Measurements from ENCODE around the gene FLRT1. TPM values are rescaled to one million over a fixed set of nuclear protein-coding genes. Genes with fewer than 3 reads are reported as not detected.
A peak's percentile ranks its signal among the peaks of the same experiment; 100 is the strongest.

Gene FLRT1
- total RNA-seq, 4 donors from 2014 or later = 0.54 to 4.0 (median 3.8) TPM

DNA sequence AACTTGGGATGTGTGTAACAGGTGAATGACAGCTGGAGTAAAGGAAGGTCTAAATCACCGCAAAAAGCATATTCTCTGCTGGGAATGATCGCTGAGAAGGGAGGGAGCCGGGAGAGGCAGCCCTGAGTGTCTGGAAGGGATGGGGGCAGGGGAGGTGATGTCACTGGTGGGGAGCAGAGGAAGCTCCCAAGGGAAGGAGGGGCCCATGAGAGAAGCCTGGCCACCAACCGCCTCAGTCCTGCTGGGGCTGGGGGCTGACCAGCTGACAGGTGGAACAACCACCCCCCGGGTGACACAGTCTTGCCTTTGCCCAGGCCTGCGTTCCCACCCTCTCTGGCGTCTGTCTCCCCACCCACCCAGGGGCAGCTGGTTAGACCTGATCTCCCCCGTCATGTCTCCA, 6.0 kb upstream of the FLRT1 start:
- Histone ChIP-seq H3K9me3 (no peaks in the 10 kb centered on the region), H3K36me3 (no peaks in the 10 kb centered on the region), H3K4me1 (peaks cover 25 to 29% of the 10 kb centered on the region in 2 donors), H3K27me3 (no peaks in the 10 kb centered on the region), H3K27ac (no peak overlapping the region), H3K4me3 (replicated peaks in 1 of 3) (no peak overlapping the region)
- intact Hi-C loops (cut with DNase I) = no loop called here
- 76 to 79% methylated on average over 8 of the region's 8 CpGs for WGBS, 2 donors
- no peak for DNase-seq
- TF ChIP-seq, protein P1, sequence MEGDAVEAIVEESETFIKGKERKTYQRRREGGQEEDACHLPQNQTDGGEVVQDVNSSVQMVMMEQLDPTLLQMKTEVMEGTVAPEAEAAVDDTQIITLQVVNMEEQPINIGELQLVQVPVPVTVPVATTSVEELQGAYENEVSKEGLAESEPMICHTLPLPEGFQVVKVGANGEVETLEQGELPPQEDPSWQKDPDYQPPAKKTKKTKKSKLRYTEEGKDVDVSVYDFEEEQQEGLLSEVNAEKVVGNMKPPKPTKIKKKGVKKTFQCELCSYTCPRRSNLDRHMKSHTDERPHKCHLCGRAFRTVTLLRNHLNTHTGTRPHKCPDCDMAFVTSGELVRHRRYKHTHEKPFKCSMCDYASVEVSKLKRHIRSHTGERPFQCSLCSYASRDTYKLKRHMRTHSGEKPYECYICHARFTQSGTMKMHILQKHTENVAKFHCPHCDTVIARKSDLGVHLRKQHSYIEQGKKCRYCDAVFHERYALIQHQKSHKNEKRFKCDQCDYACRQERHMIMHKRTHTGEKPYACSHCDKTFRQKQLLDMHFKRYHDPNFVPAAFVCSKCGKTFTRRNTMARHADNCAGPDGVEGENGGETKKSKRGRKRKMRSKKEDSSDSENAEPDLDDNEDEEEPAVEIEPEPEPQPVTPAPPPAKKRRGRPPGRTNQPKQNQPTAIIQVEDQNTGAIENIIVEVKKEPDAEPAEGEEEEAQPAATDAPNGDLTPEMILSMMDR (IDR thresholded peaks at IDR 0.05) = no peak
- TF ChIP-seq POLR2A (IDR thresholded peaks at IDR 0.05) = no peak

DNA sequence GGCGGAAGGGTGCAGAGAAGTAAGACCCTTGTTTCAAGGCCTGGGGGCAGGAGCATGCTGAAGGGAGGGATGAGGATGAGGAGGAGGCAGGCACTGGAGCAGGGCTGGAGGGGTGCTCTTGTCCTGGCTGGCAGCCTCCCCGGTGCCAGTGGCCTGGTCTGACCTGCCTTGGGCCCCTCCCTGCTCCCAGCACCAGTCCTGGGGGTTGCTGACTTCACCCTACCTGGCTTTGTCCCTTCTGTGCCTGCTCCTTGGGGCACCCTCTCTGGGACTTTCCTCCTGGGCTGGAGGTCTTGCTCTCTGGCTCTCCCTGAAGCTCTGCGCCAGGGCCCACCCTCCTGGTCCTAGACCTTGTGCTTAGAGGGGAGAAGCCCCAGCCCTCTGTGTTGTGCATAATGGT, 4.7 kb upstream of the FLRT1 start:
- no peaks in the 10 kb centered on the region for H3K27me3 ChIP-seq
- WGBS, 2 donors = 66 to 71% methylated on average over 3 of the region's 3 CpGs
- intact Hi-C loops (cut with DNase I) = no loop called here

DNA sequence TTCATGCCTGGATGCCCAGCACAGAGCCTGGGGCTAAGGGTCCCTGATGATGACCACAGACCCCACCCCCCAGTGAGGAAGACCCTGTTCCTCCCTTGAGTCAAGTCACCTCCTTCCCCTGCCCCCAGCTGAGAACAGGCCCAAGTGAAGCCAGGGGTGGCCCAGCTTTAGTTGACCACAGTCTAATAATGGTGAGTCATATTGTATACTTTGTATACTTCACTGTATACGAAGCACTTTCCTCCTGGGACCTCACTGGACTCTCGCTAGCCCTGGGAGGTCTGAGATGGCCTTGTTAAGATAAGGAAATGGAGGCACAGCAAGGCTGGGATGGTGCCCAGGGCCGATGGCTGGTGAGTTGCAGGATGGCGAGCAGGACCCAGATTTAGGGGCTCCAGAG, 3.7 kb upstream of the FLRT1 start:
- WGBS, 2 donors = 87 to 100% methylated on average over 4 of the region's 4 CpGs
- no peak for DNase-seq
- TF ChIP-seq POLR2A (IDR thresholded peaks at IDR 0.05) = no peak
- TF ChIP-seq, protein P1 (IDR thresholded peaks at IDR 0.05) = no peak
- intact Hi-C loops (cut with DNase I) = no loop called here
- peak overlapping the region; percentile 44 to 58 (median 50) for H3K27ac ChIP-seq
- no peaks in the 10 kb centered on the region for H3K36me3 ChIP-seq
- H3K4me3 ChIP-seq (replicated peaks in 1 of 3) = no peak overlapping the region
- H3K27me3 ChIP-seq = no peaks in the 10 kb centered on the region
- H3K9me3 ChIP-seq = no peaks in the 10 kb centered on the region
- peaks cover 30 to 46% of the 10 kb centered on the region in 2 donors for H3K4me1 ChIP-seq

More for the DNA sequence above, 4.7 kb upstream of the FLRT1 start:
- Histone ChIP-seq H3K9me3 (no peaks in the 10 kb centered on the region), H3K4me1 (peaks cover 25 to 36% of the 10 kb centered on the region in 2 donors), H3K27ac (peak overlapping the region; percentile 44 to 79 (median 50)), H3K36me3 (no peaks in the 10 kb centered on the region), H3K4me3 (replicated peaks in 1 of 3) (no peak overlapping the region)
- no peak for TF ChIP-seq POLR2A (IDR thresholded peaks at IDR 0.05)
- TF ChIP-seq, protein P1 (IDR thresholded peaks at IDR 0.05) = no peak
- peak; percentile 42 to 49 for DNase-seq

DNA sequence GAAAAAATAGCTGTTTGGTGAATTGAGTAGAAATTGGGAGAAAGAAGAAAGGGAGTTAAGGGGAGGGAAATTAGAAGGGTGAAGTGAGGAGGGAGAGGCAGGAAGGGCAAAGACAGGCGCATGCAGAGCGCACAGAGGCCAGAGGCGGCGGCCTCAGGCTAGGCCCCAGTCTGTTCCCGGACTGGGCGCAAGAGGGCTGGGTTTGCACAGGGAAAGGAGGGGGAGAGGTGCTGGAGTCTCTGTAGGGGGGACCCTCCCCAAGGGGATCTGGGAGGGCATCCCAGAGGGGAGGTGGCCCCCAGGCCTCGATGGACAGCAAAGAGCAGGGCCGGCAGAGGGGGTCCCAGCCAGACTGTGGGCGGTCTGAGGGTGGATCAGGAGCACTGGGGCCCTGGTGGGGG, 1.3 kb upstream of the FLRT1 start:
- intact Hi-C loops (cut with DNase I) = no loop called here
- no peaks in the 10 kb centered on the region for H3K27me3 ChIP-seq
- H3K36me3 ChIP-seq = no peaks in the 10 kb centered on the region
- no peak overlapping the region for H3K4me3 ChIP-seq (replicated peaks in 1 of 3)
- H3K27ac ChIP-seq = no peak overlapping the region
- WGBS, 2 donors = 79 to 84% methylated on average over 8 to 9 of the region's 9 CpGs
- no peaks in the 10 kb centered on the region for H3K9me3 ChIP-seq
- H3K4me1 ChIP-seq = peaks cover 16 to 32% of the 10 kb centered on the region in 2 donors
- DNase-seq = no peak
- TF ChIP-seq, protein P1 (IDR thresholded peaks at IDR 0.05) = no peak
- no peak for TF ChIP-seq POLR2A (IDR thresholded peaks at IDR 0.05)

DNA sequence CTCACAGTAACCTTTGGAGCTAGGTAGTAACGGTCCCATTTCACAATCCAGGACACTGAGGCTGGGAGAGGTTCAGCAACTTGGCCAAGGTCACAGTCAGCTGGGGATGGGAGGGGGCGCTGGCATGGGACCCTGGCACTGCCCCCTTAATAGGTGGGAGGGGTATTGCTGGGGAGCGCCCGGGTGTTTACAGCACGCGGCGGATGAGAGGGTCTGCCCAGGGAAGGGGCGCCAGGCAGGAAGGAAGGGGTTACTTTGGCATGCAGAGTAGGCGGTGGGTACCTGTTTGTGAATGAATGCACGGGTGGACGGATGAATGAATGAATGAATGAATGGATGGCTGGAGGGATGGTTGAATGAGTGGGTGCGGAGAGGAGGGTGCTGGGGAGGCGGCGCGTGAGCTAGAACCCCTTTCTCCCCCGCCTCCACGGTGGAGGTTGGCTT, 628 bp upstream of the FLRT1 start:
- no peak for DNase-seq
- intact Hi-C loops (cut with DNase I) = no loop called here
- no peaks in the 10 kb centered on the region for H3K27me3 ChIP-seq
- no peaks in the 10 kb centered on the region for H3K9me3 ChIP-seq
- no peak overlapping the region for H3K4me3 ChIP-seq (replicated peaks in 1 of 3)
- no peaks in the 10 kb centered on the region for H3K36me3 ChIP-seq
- TF ChIP-seq, protein P1 (IDR thresholded peaks at IDR 0.05) = no peak
- no peak for TF ChIP-seq POLR2A (IDR thresholded peaks at IDR 0.05)
- H3K4me1 ChIP-seq = peaks cover 16 to 32% of the 10 kb centered on the region in 2 donors
- WGBS, 2 donors = 22 to 27% methylated on average over 15 to 17 of the region's 17 CpGs
- no peak overlapping the region for H3K27ac ChIP-seq

All from thyroid gland (tissue), 4 donors.